Measurements from ENCODE around the gene LYPD5.
"Not testable (repeated sequence)": the region's sequence is repeated elsewhere in the genome, so short reads cannot be mapped to it uniquely, and the experiment has no call there.

The LYPD5 gene

GRCh38 chr19:43820884-43821215 lies 18.6 kb upstream of the LYPD5 start:
- H3K4me1 ChIP-seq (ENCODE audit: low read depth, poor library complexity, severe bottlenecking) = no peaks in the 10 kb centered on the region
- H4K20me1 ChIP-seq (ENCODE audit: insufficient read depth) = no peaks in the 10 kb centered on the region
- H2AFZ ChIP-seq (ENCODE audit: low read depth) = no peak overlapping the region
- H3K27me3 ChIP-seq (ENCODE audit: insufficient read depth, low read depth) = no peaks in the 10 kb centered on the region
- no peak overlapping the region for H3K9ac ChIP-seq
- H3K4me2 ChIP-seq = no peak overlapping the region
- H3K4me3 ChIP-seq (IDR thresholded peaks at IDR 0.05; ENCODE audit: insufficient read depth, low read depth, low read length) = no peak overlapping the region
- no peaks in the 10 kb centered on the region for H3K36me3 ChIP-seq (ENCODE audit: insufficient read depth)
- no peak overlapping the region for H3K27ac ChIP-seq
- no peak for TF ChIP-seq CTCF (conservative IDR thresholded peaks at IDR 0.05; ENCODE audit: low read depth, low read length)
- H3K79me2 ChIP-seq (ENCODE audit: insufficient read depth, low read depth) = no peaks in the 10 kb centered on the region

DNA sequence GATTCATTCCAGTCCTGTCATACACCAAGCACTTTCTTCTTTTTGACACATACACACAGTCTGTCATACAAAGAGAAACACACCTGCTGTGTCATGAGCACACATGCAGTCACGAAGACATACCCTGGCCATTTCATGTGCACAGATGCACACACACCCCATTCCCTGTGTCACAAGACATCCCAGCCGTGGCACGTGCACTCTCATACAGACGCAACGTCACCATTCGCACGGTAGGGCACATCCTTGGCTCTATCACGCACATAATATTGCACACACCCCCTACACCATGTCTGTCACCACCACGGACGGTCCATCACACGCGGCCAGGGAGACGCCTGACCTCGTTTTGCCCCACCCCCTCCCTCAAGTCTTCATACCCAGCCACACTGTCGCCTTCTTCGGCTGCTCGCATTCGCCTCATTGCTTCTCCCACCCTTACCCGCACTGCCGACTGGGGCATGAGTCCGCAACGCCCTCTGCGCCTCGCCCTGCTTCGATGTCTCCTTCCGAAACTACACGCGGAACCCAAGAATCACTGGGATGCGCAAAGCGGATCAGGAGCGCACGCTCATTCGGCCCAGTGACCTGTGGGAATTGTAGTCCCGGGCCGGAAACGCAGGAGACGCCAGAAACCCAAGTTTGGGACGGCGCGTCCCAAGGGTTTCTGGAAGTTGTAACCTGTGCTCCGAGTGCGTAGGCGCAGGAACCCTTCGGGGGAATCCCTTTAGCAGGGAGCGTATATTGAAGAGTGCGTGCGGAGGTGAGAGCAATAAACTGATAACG lies 18.0 kb upstream of the LYPD5 start:
- TF ChIP-seq CTCF (conservative IDR thresholded peaks at IDR 0.05; ENCODE audit: low read depth, low read length) = no peak
- Histone ChIP-seq H3K4me2 (no peak overlapping the region), H4K20me1 (ENCODE audit: insufficient read depth) (no peaks in the 10 kb centered on the region), H3K79me2 (ENCODE audit: insufficient read depth, low read depth) (no peaks in the 10 kb centered on the region), H3K36me3 (ENCODE audit: insufficient read depth) (no peaks in the 10 kb centered on the region), H2AFZ (ENCODE audit: low read depth) (no peak overlapping the region), H3K27me3 (ENCODE audit: insufficient read depth, low read depth) (no peaks in the 10 kb centered on the region), H3K9ac (no peak overlapping the region), H3K27ac (no peak overlapping the region), H3K4me3 (IDR thresholded peaks at IDR 0.05; ENCODE audit: insufficient read depth, low read depth, low read length) (no peak overlapping the region), H3K4me1 (ENCODE audit: low read depth, poor library complexity, severe bottlenecking) (no peaks in the 10 kb centered on the region)

DNA sequence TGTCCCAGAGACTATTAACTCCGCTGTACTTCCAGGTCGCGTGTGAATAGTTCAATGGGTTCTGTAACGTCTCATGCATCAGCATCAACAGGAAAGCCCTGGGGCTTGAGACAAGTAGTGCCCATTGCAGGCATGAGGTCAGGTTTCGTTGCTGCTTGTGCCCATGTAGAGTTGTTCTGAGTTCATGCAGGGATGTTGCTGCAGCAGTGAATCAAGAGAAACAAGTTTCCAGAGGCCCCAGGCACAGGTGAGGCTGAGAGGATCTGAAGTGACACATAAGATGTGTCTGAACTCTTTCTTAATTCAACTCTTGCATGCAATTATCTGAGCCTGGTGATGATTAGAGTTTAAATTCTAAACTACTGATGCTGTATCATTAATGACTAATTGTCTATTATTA lies 16.3 kb upstream of the LYPD5 start:
- Histone ChIP-seq H2AFZ (ENCODE audit: low read depth) (no peak overlapping the region), H3K4me2 (no peak overlapping the region), H3K4me1 (ENCODE audit: low read depth, poor library complexity, severe bottlenecking) (no peaks in the 10 kb centered on the region), H3K79me2 (ENCODE audit: insufficient read depth, low read depth) (no peaks in the 10 kb centered on the region), H3K4me3 (IDR thresholded peaks at IDR 0.05; ENCODE audit: insufficient read depth, low read depth, low read length) (no peak overlapping the region), H3K27ac (no peak overlapping the region), H4K20me1 (ENCODE audit: insufficient read depth) (no peaks in the 10 kb centered on the region), H3K27me3 (ENCODE audit: insufficient read depth, low read depth) (no peaks in the 10 kb centered on the region), H3K36me3 (ENCODE audit: insufficient read depth) (no peaks in the 10 kb centered on the region), H3K9ac (no peak overlapping the region)
- no peak for TF ChIP-seq CTCF (conservative IDR thresholded peaks at IDR 0.05; ENCODE audit: low read depth, low read length)

DNA sequence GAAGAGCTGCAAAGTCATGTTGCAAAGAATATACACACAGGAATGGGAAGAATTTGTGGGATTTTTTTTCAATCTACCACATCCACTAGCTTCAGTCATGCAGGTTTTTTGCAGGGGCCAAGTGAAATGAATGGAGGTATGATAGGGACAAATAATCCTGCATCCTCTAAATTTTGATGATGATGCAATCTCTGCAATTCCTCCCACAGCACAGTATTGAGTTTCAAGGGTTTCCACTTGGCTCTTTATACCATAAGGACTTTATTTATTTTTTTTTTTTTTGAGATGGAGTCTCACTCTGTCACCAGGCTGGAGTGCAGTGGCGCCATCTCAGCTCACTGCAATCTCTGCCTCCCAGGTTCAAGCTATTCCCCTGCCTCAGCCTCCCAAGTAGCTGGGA lies 15.2 kb upstream of the LYPD5 start:
- H3K4me3 ChIP-seq (IDR thresholded peaks at IDR 0.05; ENCODE audit: insufficient read depth, low read depth, low read length); H3K4me2 ChIP-seq; H3K27me3 ChIP-seq (ENCODE audit: insufficient read depth, low read depth); H3K4me1 ChIP-seq (ENCODE audit: low read depth, poor library complexity, severe bottlenecking); H3K79me2 ChIP-seq (ENCODE audit: insufficient read depth, low read depth); H3K9ac ChIP-seq; H3K36me3 ChIP-seq (ENCODE audit: insufficient read depth); H3K27ac ChIP-seq; H4K20me1 ChIP-seq (ENCODE audit: insufficient read depth); H2AFZ ChIP-seq (ENCODE audit: low read depth): not testable (repeated sequence)

DNA sequence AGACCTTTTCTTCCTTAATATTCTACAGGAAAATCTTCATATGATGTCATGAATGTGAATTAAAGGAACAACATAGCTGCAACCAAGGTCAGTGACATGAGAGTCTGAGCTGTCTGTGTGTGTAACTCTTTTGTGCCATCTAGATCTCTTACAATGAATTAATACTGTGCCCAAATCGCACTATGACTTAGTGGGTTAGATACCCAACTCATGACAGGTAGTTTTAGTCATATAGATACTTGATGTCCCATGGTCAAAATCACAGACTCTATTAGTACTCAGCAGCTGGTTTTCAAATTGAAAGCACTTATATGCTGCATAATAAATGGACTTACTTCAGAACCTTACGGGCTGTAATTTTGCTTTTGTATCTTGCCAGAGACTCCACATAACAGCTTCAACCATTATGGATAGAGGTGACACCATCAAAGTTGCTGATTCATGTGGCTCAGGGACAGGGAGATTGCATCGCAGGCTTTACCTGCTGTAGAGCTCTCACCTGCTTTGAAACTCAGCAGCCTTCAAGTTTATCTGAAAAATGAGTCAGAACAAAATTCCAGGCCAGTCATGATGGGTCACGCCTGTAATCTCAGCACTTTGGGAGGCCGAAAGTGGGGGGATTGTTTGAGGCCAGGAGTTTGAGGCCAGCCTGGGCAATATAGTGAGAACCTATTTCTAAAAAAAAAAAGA lies 12.6 kb upstream of the LYPD5 start:
- H3K27me3 ChIP-seq (ENCODE audit: insufficient read depth, low read depth) = no peaks in the 10 kb centered on the region
- no peak for TF ChIP-seq CTCF (conservative IDR thresholded peaks at IDR 0.05; ENCODE audit: low read depth, low read length)
- no peaks in the 10 kb centered on the region for H3K36me3 ChIP-seq (ENCODE audit: insufficient read depth)
- H3K27ac ChIP-seq = no peak overlapping the region
- H3K9ac ChIP-seq = no peak overlapping the region
- no peak overlapping the region for H3K4me3 ChIP-seq (IDR thresholded peaks at IDR 0.05; ENCODE audit: insufficient read depth, low read depth, low read length)
- no peaks in the 10 kb centered on the region for H3K4me1 ChIP-seq (ENCODE audit: low read depth, poor library complexity, severe bottlenecking)
- no peaks in the 10 kb centered on the region for H3K79me2 ChIP-seq (ENCODE audit: insufficient read depth, low read depth)
- H4K20me1 ChIP-seq (ENCODE audit: insufficient read depth) = no peaks in the 10 kb centered on the region
- no peak overlapping the region for H3K4me2 ChIP-seq
- H2AFZ ChIP-seq (ENCODE audit: low read depth) = no peak overlapping the region
